Endothelial cell of umbilical vein (primary cell): ENCODE data around the gene PPM1H. TPM values are rescaled to one million over a fixed set of nuclear protein-coding genes. Genes with fewer than 3 reads are reported as not detected.

Source experiments
- BruUV-seq: library from RNA; stranded (reverse); fragments of 400-500 nt; replicated peaks from 2 replicates; lab custom pipeline; 2021; lab: Mats Ljungman, UMichigan
- CTCF ChIA-PET: fragments of 300-600, 350-600 bp; sonication (Branson Sonifier 250); formaldehyde crosslinking; loops from one replicate; lab custom pipeline; 2021; ENCODE audit warnings: antibody characterized with exemption, inconsistent platforms; lab: Charles Lee
- POLR2A ChIA-PET: fragments of 300-600, 350-600 bp; sonication (Branson Sonifier 250); formaldehyde crosslinking; loops from one replicate; lab custom pipeline; 2021; ENCODE audit warnings: antibody characterized with exemption, inconsistent platforms; lab: Charles Lee
- DNase-seq: peaks from one replicate; pipeline ENCODE4 v3.0.0-alpha.2; 2011; ENCODE audit warnings: low read depth, low spot score
- FAIRE-seq: peaks from 2 replicates; lab custom pipeline; 2011; peaks lifted over from hg19 to GRCh38; lab: Jason Lieb, UNC
- H2AFZ ChIP-seq: 2 replicates; pipeline ENCODE4 v1.6.0; 2012; ENCODE audit warnings: low read depth, low read length, control low read depth, inconsistent platforms
- H3K27ac ChIP-seq: 2 replicates; pipeline ENCODE4 v1.5.1; 2011; ENCODE audit warnings: low read depth, mild to moderate bottlenecking, control low read depth, low read length, moderate library complexity; ENCODE audit not compliant: insufficient read depth
- H3K27me3 ChIP-seq, 2 experiments: 2 replicates each; pipeline versions ENCODE4 v1.6.0 to v1.6.1; 2011; ENCODE audit warnings: low read length in 2 of 2, mixed read lengths in 1 of 2; ENCODE audit not compliant: control insufficient read depth in 2 of 2, insufficient read depth in 2 of 2
- H3K36me3 ChIP-seq, 2 experiments: 2 replicates in 1 of 2; 3 replicates in 1 of 2; pipeline ENCODE4 v1.5.1; 2011; ENCODE audit warnings: low read length in 2 of 2, mild to moderate bottlenecking in 1 of 2, moderate library complexity in 1 of 2; ENCODE audit not compliant: control insufficient read depth in 2 of 2, insufficient read depth in 2 of 2; ENCODE audit errors: extremely low read depth in 1 of 2
- H3K4me1 ChIP-seq: 3 replicates; pipeline ENCODE4 v1.5.1; 2011; ENCODE audit warnings: mild to moderate bottlenecking, low read length; ENCODE audit not compliant: control insufficient read depth, insufficient read depth; ENCODE audit errors: extremely low read depth
- H3K4me2 ChIP-seq: 2 replicates; pipeline ENCODE4 v1.6.1; 2011; ENCODE audit warnings: low read length, control low read depth, mixed read lengths; ENCODE audit not compliant: insufficient read depth
- H3K4me3 ChIP-seq, 3 experiments: fragments of 200-600 bp in 1 of 3; sonication (generic), shearing (Covaris generic) in 1 of 3; replicated peaks in 1 of 3; 2 replicates each; pipeline ENCODE4 v1.5.1; 2011 to 2016; ENCODE audit warnings: control low read depth in 3 of 3, low read length in 3 of 3, mild to moderate bottlenecking in 2 of 3, inconsistent platforms in 1 of 3, low read depth in 1 of 3, moderate library complexity in 1 of 3; ENCODE audit not compliant: insufficient read depth in 1 of 3
- H3K79me2 ChIP-seq: 2 replicates; pipeline ENCODE4 v1.6.0; 2012; ENCODE audit warnings: low read length, inconsistent platforms; ENCODE audit not compliant: control insufficient read depth, insufficient read depth
- H3K9ac ChIP-seq: replicated peaks from 2 replicates; pipeline ENCODE3; 2011; ENCODE audit warnings: low read length, control low read depth; ENCODE audit not compliant: insufficient read depth; ENCODE audit errors: extremely low read depth
- H3K9me1 ChIP-seq: replicated peaks from 3 replicates; pipeline ENCODE4 v1.6.0; 2011; ENCODE audit warnings: mild to moderate bottlenecking, low read length; ENCODE audit not compliant: control insufficient read depth, insufficient read depth; ENCODE audit errors: extremely low read depth
- H3K9me3 ChIP-seq: replicated peaks from 2 replicates; pipeline ENCODE4 v1.5.1; 2012; ENCODE audit warnings: low read length, inconsistent platforms; ENCODE audit not compliant: control insufficient read depth, insufficient read depth
- H4K20me1 ChIP-seq: replicated peaks from 2 replicates; pipeline ENCODE3; 2011; ENCODE audit warnings: mild to moderate bottlenecking, low read length; ENCODE audit not compliant: control insufficient read depth, insufficient read depth; ENCODE audit errors: extremely low read depth
- CTCF ChIP-seq, 2 donors: IDR thresholded peaks; 1 replicate in 1 of 2; 2 replicates in 1 of 2; pipeline ENCODE4 v1.5.1; 2011; ENCODE audit warnings: low read length in 2 of 2, mild to moderate bottlenecking in 2 of 2, moderate library complexity in 2 of 2, control low read depth in 1 of 2, inconsistent platforms in 1 of 2, low read depth in 1 of 2; ENCODE audit not compliant: insufficient read depth in 1 of 2; ENCODE audit errors: extremely low read depth in 1 of 2
- EZH2 ChIP-seq: IDR thresholded peaks from 2 replicates; pipeline ENCODE4 v1.6.1; 2012; ENCODE audit warnings: borderline replicate concordance, low read depth, mild to moderate bottlenecking, moderate library complexity, low read length, inconsistent platforms; ENCODE audit not compliant: severe bottlenecking
- FOS ChIP-seq: IDR thresholded peaks from 2 replicates; pipeline ENCODE4 v1.6.1; 2011; ENCODE audit warnings: mild to moderate bottlenecking, low read length, moderate library complexity, borderline replicate concordance; ENCODE audit not compliant: insufficient read depth
- GATA2 ChIP-seq: IDR thresholded peaks from 2 replicates; pipeline ENCODE4 v1.7.0; 2011; ENCODE audit warnings: low read depth, mild to moderate bottlenecking, moderate library complexity, mixed read lengths, low read length; ENCODE audit not compliant: insufficient read length, insufficient read depth
- JUN ChIP-seq: IDR thresholded peaks from 2 replicates; pipeline ENCODE4 v1.6.1; 2011; ENCODE audit warnings: borderline replicate concordance, low read depth; ENCODE audit not compliant: insufficient read length, insufficient read depth
- MAX ChIP-seq: IDR thresholded peaks from 2 replicates; pipeline ENCODE4 v1.6.1; 2011; ENCODE audit not compliant: insufficient read depth, insufficient read length
- MYC ChIP-seq: IDR thresholded peaks from one replicate; pipeline ENCODE4 v1.6.1; 2011; ENCODE audit warnings: mild to moderate bottlenecking, low read depth, low read length
- POLR2A ChIP-seq: IDR thresholded peaks from 2 replicates; pipeline ENCODE4 v1.6.1; 2012; ENCODE audit warnings: low read depth, mild to moderate bottlenecking, control low read depth, low read length
- POLR2AphosphoS5 ChIP-seq: IDR thresholded peaks from 2 replicates; pipeline ENCODE4 v1.6.1; 2012; ENCODE audit warnings: low read depth, mild to moderate bottlenecking, control low read depth, low read length, moderate library complexity; ENCODE audit not compliant: insufficient read depth
- dilution Hi-C: fragments of 300-500 bp; cut with MboI; formaldehyde crosslinking; loops from one replicate; pipeline ENCODE4 v1.15.0; 2019; ENCODE audit warnings: low sequenced_read_pairs; ENCODE audit not compliant: extremely low pct_ligation_motif_present
- intact Hi-C: fragments of 100-400 bp; cut with micrococcal nuclease; formaldehyde crosslinking; loops from one replicate; pipeline ENCODE4 v1.10.0; 2022
- polyA plus RNA-seq, 4 experiments: library from polyadenylated mRNA; depleted of rRNA in 3 of 4; stranded (reverse) in 3 of 4; unstranded in 1 of 4; fragments of >200 nt; gene quantifications; 2 replicates each; pipeline versions ENCODE4 v1.2.1 to v1.2.3, GENCODE V29; 2011 to 2012; ENCODE audit warnings: missing spikeins in 1 of 4
- total RNA-seq: library from RNA; stranded (reverse); gene quantifications from 2 replicates; pipeline ENCODE4 v1.2.3, GENCODE V29; 2021

PPM1H gene
- total and polyA plus RNA-seq, 2 donors (not counting 3 experiments of a cell fraction or from before 2014, with no cell fraction given), result 1.0 to 7.2 TPM

- no peaks in the 10 kb centered on the region for H3K27me3 ChIP-seq
- no peaks in the 10 kb centered on the region for H4K20me1 ChIP-seq
- H2AFZ ChIP-seq, result no peak overlapping the region
- FAIRE-seq, result no peak
- peaks cover 29% of the 10 kb centered on the region for H3K4me1 ChIP-seq
- ChIA-PET CTCF (no interaction called here), POLR2A (no interaction called here)
- no peaks in the 10 kb centered on the region for H3K36me3 ChIP-seq
- DNase-seq, result no peak
- no peaks in the 10 kb centered on the region for H3K9me3 ChIP-seq
- no peaks in the 10 kb centered on the region for H3K9me1 ChIP-seq
- no peaks in the 10 kb centered on the region for H3K79me2 ChIP-seq
- no peak overlapping the region for H3K4me2 ChIP-seq
- H3K9ac ChIP-seq, result no peak overlapping the region
- TF ChIP-seq JUN (no peak), MAX (no peak), MYC (no peak), CTCF (IDR thresholded peaks at IDR 0.05; ENCODE audit: extremely low read depth in 1 of 2, insufficient read depth in 1 of 2, low read depth in 1 of 2, low read length in 2 of 2) (no peak), POLR2A (no peak), EZH2 (no peak), GATA2 (no peak), POLR2AphosphoS5 (no peak), FOS (no peak)
- dilution Hi-C loops, result no loop called here
- intact Hi-C loops, result loop anchor here (5.0 kb wide), 1 partner anchor 598 kb away; the partner anchor contains the start of gene USP15
- BruUV-seq, result no TSS peak
- H3K4me3 ChIP-seq, result no peak overlapping the region
- no peak overlapping the region for H3K27ac ChIP-seq
Measured at GRCh38 chr12:62860020-62860419, 74.9 kb downstream of the PPM1H start.
